K562 (cell line): ENCODE measurements around the gene TPGS2. TPM values are rescaled to one million over a fixed set of nuclear protein-coding genes. Genes with fewer than 3 reads are reported as not detected.

Experiments used
- ATAC-seq: fragments of 200-7000 bp; cut with Tn5 transposase; 3 replicates; pipeline ENCODE4 v1.9.1; 2020; ENCODE audit warnings: moderate library complexity
- BruUV-seq: library from RNA; stranded (reverse); fragments of 400-500 nt; replicated peaks from 2 replicates; lab custom pipeline; 2021; lab: Mats Ljungman, UMichigan
- CTCF ChIA-PET: fragments of 300-600 bp; formaldehyde crosslinking; extraction: SDS; loops from one replicate; lab custom pipeline; 2021; ENCODE audit warnings: low intra/inter-chr PET ratio; lab: Yijun Ruan, JAX
- POLR2A ChIA-PET: fragments of 300-600, 350-650 bp; sonication (Branson Sonifier 250); formaldehyde crosslinking; extraction: SDS; loops from one replicate; lab custom pipeline; 2021; ENCODE audit warnings: antibody characterized with exemption, inconsistent platforms; lab: Yijun Ruan, JAX
- DNase-seq, 4 experiments: peaks; one replicate each; pipeline versions ENCODE4 v3.0.0 to v3.0.0-alpha.2; 2011 to 2018; ENCODE audit warnings: low spot score in 3 of 4, mixed read lengths in 3 of 4; ENCODE audit errors: extremely low read depth in 1 of 4
- FAIRE-seq: peaks from 2 replicates; lab custom pipeline; 2011; peaks lifted over from hg19 to GRCh38; lab: Jason Lieb, UNC
- H2AFZ ChIP-seq: 2 replicates; pipeline ENCODE4 v1.6.0; 2011; ENCODE audit warnings: low read depth, low read length, control low read depth, inconsistent platforms
- H3K27ac ChIP-seq: fragments of 200-600 bp; 3 replicates; pipeline ENCODE4 v1.8.0; 2011; ENCODE audit warnings: low read depth, mild to moderate bottlenecking, control low read depth, inconsistent platforms, low read length, moderate library complexity, mixed read lengths; ENCODE audit errors: extremely low read depth
- H3K27me3 ChIP-seq, 2 experiments: fragments of 300-600 bp in 1 of 2; 2 replicates in 1 of 2; 3 replicates in 1 of 2; pipeline versions ENCODE4 v1.6.0 to v1.8.0; 2011; ENCODE audit warnings: inconsistent platforms in 2 of 2, low read length in 2 of 2, mild to moderate bottlenecking in 1 of 2, mixed read lengths in 1 of 2, moderate library complexity in 1 of 2; ENCODE audit not compliant: control insufficient read depth in 2 of 2, insufficient read depth in 2 of 2
- H3K36me3 ChIP-seq: fragments of 300-600 bp; 3 replicates; pipeline ENCODE4 v1.8.0; 2011; ENCODE audit warnings: mild to moderate bottlenecking, low read length, inconsistent platforms; ENCODE audit not compliant: control insufficient read depth, insufficient read depth
- H3K4me1 ChIP-seq, 2 experiments: fragments of 200-600 bp in 1 of 2; replicated peaks in 1 of 2; 2 replicates in 1 of 2; 3 replicates in 1 of 2; pipeline versions ENCODE4 v1.5.1 to v1.8.0; 2011; ENCODE audit warnings: inconsistent platforms in 2 of 2, low read length in 2 of 2, mild to moderate bottlenecking in 1 of 2, mixed read lengths in 1 of 2, moderate library complexity in 1 of 2; ENCODE audit not compliant: control insufficient read depth in 2 of 2, insufficient read depth in 2 of 2
- H3K4me2 ChIP-seq: 2 replicates; pipeline ENCODE4 v1.6.1; 2011; ENCODE audit warnings: low read length, control low read depth, inconsistent platforms, mixed read lengths; ENCODE audit not compliant: insufficient read depth
- H3K4me3 ChIP-seq: fragments of 200-600 bp; sonication (generic), shearing (Covaris generic); 2 replicates; pipeline ENCODE4 v1.5.1; 2016; ENCODE audit warnings: control low read depth, inconsistent platforms
- H3K79me2 ChIP-seq: fragments of 200-600 bp; 3 replicates; pipeline ENCODE4 v1.8.0; 2011; ENCODE audit warnings: low read length, inconsistent platforms; ENCODE audit not compliant: control insufficient read depth, insufficient read depth
- H3K9ac ChIP-seq, 2 experiments: 2 replicates each; pipeline versions ENCODE4 v1.6.0 to v1.6.1; 2011; ENCODE audit warnings: low read depth in 2 of 2, low read length in 2 of 2, control low read depth in 1 of 2, inconsistent platforms in 1 of 2, mild to moderate bottlenecking in 1 of 2, mixed read lengths in 1 of 2; ENCODE audit not compliant: insufficient read depth in 1 of 2
- H3K9me1 ChIP-seq: one replicate; pipeline ENCODE4 v1.6.0; 2011; ENCODE audit warnings: inconsistent platforms, mild to moderate bottlenecking, low read length, moderate library complexity; ENCODE audit not compliant: control insufficient read depth, insufficient read depth
- H3K9me3 ChIP-seq: replicated peaks from 2 replicates; pipeline ENCODE4 v1.5.1; 2011; ENCODE audit warnings: low read depth, low read length, inconsistent platforms; ENCODE audit not compliant: control insufficient read depth, insufficient read depth
- H4K20me1 ChIP-seq: replicated peaks from 2 replicates; pipeline ENCODE4 v1.6.1; 2011; ENCODE audit warnings: low read length, inconsistent platforms, mixed read lengths; ENCODE audit not compliant: control insufficient read depth, insufficient read depth
- CEBPB ChIP-seq: fragments of 450-650 bp; IDR thresholded peaks from 2 replicates; pipeline ENCODE4 v1.6.1; 2016; ENCODE audit warnings: missing genetic modification characterization, missing compliant biosample characterization
- CHD2 ChIP-seq: IDR thresholded peaks from 2 replicates; pipeline ENCODE4 v1.6.1; 2011; ENCODE audit warnings: low read depth, low read length
- NONO ChIP-seq, 2 experiments: fragments of 200-400 bp in 1 of 2; fragments of 450-650 bp in 1 of 2; formaldehyde crosslinking in 1 of 2; IDR thresholded peaks; 2 replicates each; pipeline ENCODE4 v1.6.1; 2017; ENCODE audit warnings: low read depth in 2 of 2, mild to moderate bottlenecking in 2 of 2, moderate library complexity in 2 of 2, low read length in 1 of 2
- ZNF79 ChIP-seq: fragments of 250-450 bp; sonication (Bioruptor Pico); IDR thresholded peaks from 2 replicates; pipeline ENCODE4 v1.4.0; 2020; ENCODE audit warnings: low read depth, mild to moderate bottlenecking, moderate library complexity
- WGBS: fragments of 100-300 bp; shearing (Covaris generic); methylation state at CpG from one replicate; pipeline ENCODE4 v1.1.6; 2016; ENCODE audit warnings: low coverage, mixed read lengths; ENCODE audit not compliant: insufficient coverage; ENCODE audit errors: missing lambda C conversion rate; 5-methylcytosine and 5-hydroxymethylcytosine counted together
- in situ Hi-C: fragments of 300-500 bp; cut with MboI; formaldehyde crosslinking; loops from 4 replicates; pipeline ENCODE4 v1.15.0; 2018; ENCODE audit warnings: inconsistent platforms, mixed read lengths
- intact Hi-C: fragments of 100-400 bp; cut with micrococcal nuclease; formaldehyde crosslinking; loops from 2 replicates; pipeline ENCODE4 v1.14.2; 2022
- polyA plus RNA-seq, 8 experiments: library from polyadenylated mRNA; depleted of rRNA in 4 of 8; stranded (reverse) in 5 of 8; unstranded in 3 of 8; fragments of >200 nt; fragmentation: Nextera tagmentation in 2 of 8; fragmentation: Illumina TruSeq in 1 of 8; extraction: Ambion mirVana in 2 of 8; extraction: Trizol in 1 of 8; gene quantifications; 2 replicates each; pipeline versions ENCODE4 v1.2.1 to v1.2.3, GENCODE V29; 2011 to 2014; ENCODE audit warnings: inconsistent platforms in 1 of 8, missing spikeins in 1 of 8
- total RNA-seq, 7 experiments: library from RNA; depleted of rRNA in 6 of 7; stranded (reverse); fragments of >200 nt in 6 of 7; fragmentation: Illumina TruSeq in 2 of 7; extraction: Trizol in 2 of 7; gene quantifications; 2 replicates each; pipeline versions ENCODE4 v1.2.1 to v1.2.3, GENCODE V29; 2011 to 2021; ENCODE audit warnings: low replicate concordance in 1 of 7
- TF ChIP-seq, protein P1 (sequence below): sonication (generic); formaldehyde crosslinking; IDR thresholded peaks from 2 replicates; pipeline ENCODE4 v1.9.0; 2022; ENCODE audit warnings: mild to moderate bottlenecking, missing genetic modification reagents
- TF ChIP-seq, protein P2 (sequence below): fragments of 450-650 bp; IDR thresholded peaks from 2 replicates; pipeline ENCODE4 v1.6.1; 2016; ENCODE audit warnings: low read depth

The TPGS2 gene
- total and polyA plus RNA-seq, 9 of the 15 experiments (the other 6 are each of a cell fraction or from before 2014, with no cell fraction given) = 94.2 to 449 (median 134) TPM

GRCh38 chr18:36835927-36836326 lies 7.1 kb upstream of the TPGS2 start:
- ChIA-PET CTCF (no interaction called here), POLR2A (no interaction called here)
- DNase-seq = no peak
- in situ Hi-C loops (no loop called here), intact Hi-C loops (no loop called here)
- Histone ChIP-seq H3K4me1 (peaks cover 0 to 8% of the 10 kb centered on the region in 2 experiments; a peak in 2 of 5 replicates), H4K20me1 (no peaks in the 10 kb centered on the region), H3K4me3 (no peak overlapping the region), H3K36me3 (peaks cover 10% of the 10 kb centered on the region; the same call in 2 of the 3 replicates), H3K9ac (no peak overlapping the region), H2AFZ (no peak overlapping the region), H3K27ac (no peak overlapping the region), H3K9me3 (no peaks in the 10 kb centered on the region), H3K79me2 (peaks cover 10% of the 10 kb centered on the region), H3K4me2 (no peak overlapping the region), H3K9me1 (no peaks in the 10 kb centered on the region), H3K27me3 (no peaks in the 10 kb centered on the region)
- BruUV-seq = no TSS peak
- no peak for ATAC-seq
- WGBS = 89% methylated on average over 1 of the region's 1 CpG
- TF ChIP-seq ZNF79 (CRISPR knock-in tag) (no peak), CEBPB (tag) (no peak)
- FAIRE-seq = no peak

DNA sequence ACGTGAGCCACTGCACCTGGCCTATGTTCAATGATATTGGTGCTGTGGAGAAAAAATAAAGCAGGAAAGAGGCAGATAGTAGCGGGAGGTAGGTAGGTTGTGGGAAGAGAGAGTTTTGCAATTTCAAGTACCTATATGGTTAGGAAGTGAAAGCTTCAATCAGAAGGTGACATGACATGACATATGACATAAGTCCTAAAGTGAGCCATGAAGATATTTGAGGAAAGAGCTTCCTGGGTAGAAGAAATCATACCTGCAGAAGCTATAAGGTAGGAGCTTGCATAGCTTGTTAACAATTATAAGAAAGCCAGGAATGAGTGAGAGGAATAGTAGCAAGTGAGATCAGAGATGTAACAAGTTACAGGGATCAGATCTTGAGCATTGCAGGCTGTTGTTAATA lies 4.3 kb upstream of the TPGS2 start:
- no peaks in the 10 kb centered on the region for H3K9me3 ChIP-seq
- H3K4me3 ChIP-seq = no peak overlapping the region
- no peak for ATAC-seq
- H3K4me2 ChIP-seq = no peak overlapping the region
- no TSS peak for BruUV-seq
- H3K9ac ChIP-seq = no peak overlapping the region
- intact Hi-C loops (loop anchor here (5.0 kb wide), 1 partner anchor 64 kb away; no protein-coding TSS in a partner anchor), in situ Hi-C loops (no loop called here)
- ChIA-PET POLR2A (interaction anchor here (0.8 to 1.7 kb wide), 2 partner anchors 9 to 39 kb away, joined by 3 to 6 read pairs; no protein-coding TSS in a partner anchor), CTCF (no interaction called here)
- FAIRE-seq = no peak
- peaks cover 34% of the 10 kb centered on the region for H3K79me2 ChIP-seq
- H3K9me1 ChIP-seq = no peaks in the 10 kb centered on the region
- H3K27ac ChIP-seq = no peak overlapping the region
- peaks cover 10% of the 10 kb centered on the region; the same call in 2 of the 3 replicates for H3K36me3 ChIP-seq
- H4K20me1 ChIP-seq = no peaks in the 10 kb centered on the region
- H3K4me1 ChIP-seq = peaks cover 0 to 18% of the 10 kb centered on the region in 2 experiments; a peak in 3 of 5 replicates
- 78% methylated on average over 2 of the region's 2 CpGs for WGBS
- H2AFZ ChIP-seq = no peak overlapping the region
- DNase-seq = no peak
- H3K27me3 ChIP-seq = no peaks in the 10 kb centered on the region
- TF ChIP-seq, protein P1, sequence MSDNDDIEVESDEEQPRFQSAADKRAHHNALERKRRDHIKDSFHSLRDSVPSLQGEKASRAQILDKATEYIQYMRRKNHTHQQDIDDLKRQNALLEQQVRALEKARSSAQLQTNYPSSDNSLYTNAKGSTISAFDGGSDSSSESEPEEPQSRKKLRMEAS = no peak
- no peak for TF ChIP-seq CHD2
- TF ChIP-seq, protein P2, sequence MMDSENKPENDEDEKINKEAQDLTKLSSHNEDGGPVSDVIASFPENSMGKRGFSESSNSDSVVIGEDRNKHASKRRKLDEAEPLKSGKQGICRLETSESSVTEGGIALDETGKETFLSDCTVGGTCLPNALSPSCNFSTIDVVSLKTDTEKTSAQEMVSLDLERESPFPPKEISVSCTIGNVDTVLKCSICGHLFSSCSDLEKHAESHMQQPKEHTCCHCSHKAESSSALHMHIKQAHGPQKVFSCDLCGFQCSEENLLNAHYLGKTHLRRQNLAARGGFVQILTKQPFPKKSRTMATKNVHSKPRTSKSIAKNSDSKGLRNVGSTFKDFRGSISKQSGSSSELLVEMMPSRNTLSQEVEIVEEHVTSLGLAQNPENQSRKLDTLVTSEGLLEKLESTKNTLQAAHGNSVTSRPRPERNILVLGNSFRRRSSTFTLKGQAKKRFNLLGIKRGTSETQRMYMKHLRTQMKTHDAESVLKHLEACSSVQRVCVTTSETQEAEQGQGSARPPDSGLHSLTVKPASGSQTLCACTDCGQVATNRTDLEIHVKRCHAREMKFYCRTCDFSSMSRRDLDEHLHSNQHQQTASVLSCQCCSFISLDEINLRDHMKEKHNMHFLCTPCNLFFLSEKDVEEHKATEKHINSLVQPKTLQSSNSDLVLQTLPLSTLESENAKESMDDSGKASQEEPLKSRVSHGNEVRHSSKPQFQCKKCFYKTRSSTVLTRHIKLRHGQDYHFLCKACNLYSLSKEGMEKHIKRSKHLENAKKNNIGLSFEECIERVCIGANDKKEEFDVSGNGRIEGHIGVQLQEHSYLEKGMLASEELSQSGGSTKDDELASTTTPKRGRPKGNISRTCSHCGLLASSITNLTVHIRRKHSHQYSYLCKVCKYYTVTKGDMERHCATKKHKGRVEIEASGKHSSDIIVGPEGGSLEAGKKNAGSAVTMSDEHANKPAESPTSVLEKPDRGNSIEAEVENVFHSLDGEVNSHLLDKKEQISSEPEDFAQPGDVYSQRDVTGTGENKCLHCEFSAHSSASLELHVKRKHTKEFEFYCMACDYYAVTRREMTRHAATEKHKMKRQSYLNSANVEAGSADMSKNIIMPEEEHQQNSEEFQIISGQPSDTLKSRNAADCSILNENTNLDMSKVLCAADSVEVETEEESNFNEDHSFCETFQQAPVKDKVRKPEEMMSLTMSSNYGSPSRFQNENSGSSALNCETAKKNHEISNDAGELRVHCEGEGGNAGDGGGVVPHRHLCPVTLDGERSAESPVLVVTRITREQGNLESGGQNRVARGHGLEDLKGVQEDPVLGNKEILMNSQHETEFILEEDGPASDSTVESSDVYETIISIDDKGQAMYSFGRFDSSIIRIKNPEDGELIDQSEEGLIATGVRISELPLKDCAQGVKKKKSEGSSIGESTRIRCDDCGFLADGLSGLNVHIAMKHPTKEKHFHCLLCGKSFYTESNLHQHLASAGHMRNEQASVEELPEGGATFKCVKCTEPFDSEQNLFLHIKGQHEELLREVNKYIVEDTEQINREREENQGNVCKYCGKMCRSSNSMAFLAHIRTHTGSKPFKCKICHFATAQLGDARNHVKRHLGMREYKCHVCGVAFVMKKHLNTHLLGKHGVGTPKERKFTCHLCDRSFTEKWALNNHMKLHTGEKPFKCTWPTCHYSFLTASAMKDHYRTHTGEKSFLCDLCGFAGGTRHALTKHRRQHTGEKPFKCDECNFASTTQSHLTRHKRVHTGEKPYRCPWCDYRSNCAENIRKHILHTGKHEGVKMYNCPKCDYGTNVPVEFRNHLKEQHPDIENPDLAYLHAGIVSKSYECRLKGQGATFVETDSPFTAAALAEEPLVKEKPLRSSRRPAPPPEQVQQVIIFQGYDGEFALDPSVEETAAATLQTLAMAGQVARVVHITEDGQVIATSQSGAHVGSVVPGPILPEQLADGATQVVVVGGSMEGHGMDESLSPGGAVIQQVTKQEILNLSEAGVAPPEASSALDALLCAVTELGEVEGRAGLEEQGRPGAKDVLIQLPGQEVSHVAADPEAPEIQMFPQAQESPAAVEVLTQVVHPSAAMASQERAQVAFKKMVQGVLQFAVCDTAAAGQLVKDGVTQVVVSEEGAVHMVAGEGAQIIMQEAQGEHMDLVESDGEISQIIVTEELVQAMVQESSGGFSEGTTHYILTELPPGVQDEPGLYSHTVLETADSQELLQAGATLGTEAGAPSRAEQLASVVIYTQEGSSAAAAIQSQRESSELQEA = no peak
- TF ChIP-seq NONO (IDR thresholded peaks at IDR 0.05; ENCODE audit: low read depth in 2 of 2, low read length in 1 of 2) = no peak
